ENCODE results near the gene PLEKHM3.

- TF ChIP-seq CTCF (conservative IDR thresholded peaks at IDR 0.05 in 1 of 2, IDR thresholded peaks at IDR 0.05 in 1 of 2; ENCODE audit: low read depth in 1 of 2, low read length in 2 of 2) = no peak
- no peak for TF ChIP-seq EZH2 (IDR thresholded peaks at IDR 0.05; ENCODE audit: low read length, missing control alignments)
Measured at GRCh38 chr2:207983641-207984042, 41.7 kb downstream of the PLEKHM3 start.

Measured in fibroblast of lung (primary cell).